ENCODE data around the gene NUMB.

The NUMB gene

GRCh38 chr14:73262427-73263183 lies 195.7 kb downstream of the NUMB start:
- Histone ChIP-seq H3K9me3 (ENCODE audit: control insufficient read depth, insufficient read depth, low read length) (no peaks in the 10 kb centered on the region), H3K9ac (ENCODE audit: low read depth, low read length) (no peak overlapping the region), H3K4me1 (ENCODE audit: control insufficient read depth, insufficient read depth, low read length) (no peaks in the 10 kb centered on the region), H3K27me3 (ENCODE audit: control insufficient read depth, insufficient read depth, low read length) (no peaks in the 10 kb centered on the region), H3K36me3 (ENCODE audit: control insufficient read depth, insufficient read depth, low read length) (peaks cover 28% of the 10 kb centered on the region), H3K4me3 (ENCODE audit: low read depth, low read length) (no peak overlapping the region)

- no peaks in the 10 kb centered on the region for H3K4me1 ChIP-seq (ENCODE audit: control insufficient read depth, insufficient read depth, low read length)
- no peaks in the 10 kb centered on the region for H3K9me3 ChIP-seq (ENCODE audit: control insufficient read depth, insufficient read depth, low read length)
- no peak overlapping the region for H3K4me3 ChIP-seq (ENCODE audit: low read depth, low read length)
- H3K9ac ChIP-seq (ENCODE audit: low read depth, low read length), result no peak overlapping the region
- peaks cover 28% of the 10 kb centered on the region for H3K36me3 ChIP-seq (ENCODE audit: control insufficient read depth, insufficient read depth, low read length)
- H3K27me3 ChIP-seq (ENCODE audit: control insufficient read depth, insufficient read depth, low read length), result no peaks in the 10 kb centered on the region
These were observed 196.6 kb downstream of the NUMB start for GRCh38 chr14:73261520-73262426.

DNA sequence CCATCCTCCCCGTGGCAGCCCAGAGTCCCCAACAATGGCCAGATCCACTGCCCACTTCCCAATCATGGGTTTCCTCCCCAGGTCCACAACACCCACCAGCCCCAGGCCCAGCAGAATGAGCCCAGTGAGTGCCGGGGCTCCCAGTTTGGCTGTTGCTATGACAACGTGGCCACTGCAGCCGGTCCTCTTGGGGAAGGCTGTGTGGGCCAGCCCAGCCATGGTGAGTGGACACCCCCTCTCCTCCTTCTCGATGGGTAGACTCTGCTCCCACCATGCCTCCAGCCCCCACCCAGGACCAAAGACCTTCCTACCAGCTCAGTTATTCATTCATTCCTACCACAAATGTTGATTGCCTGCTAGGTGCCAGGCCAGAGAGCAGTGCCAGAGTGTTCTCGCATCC lies 197.3 kb downstream of the NUMB start:
- H3K36me3 ChIP-seq (ENCODE audit: control insufficient read depth, insufficient read depth, low read length), result peaks cover 23% of the 10 kb centered on the region
- H3K4me1 ChIP-seq (ENCODE audit: control insufficient read depth, insufficient read depth, low read length), result no peaks in the 10 kb centered on the region
- H3K27me3 ChIP-seq (ENCODE audit: control insufficient read depth, insufficient read depth, low read length), result no peaks in the 10 kb centered on the region
- H3K9me3 ChIP-seq (ENCODE audit: control insufficient read depth, insufficient read depth, low read length), result no peaks in the 10 kb centered on the region
- no peak overlapping the region for H3K9ac ChIP-seq (ENCODE audit: low read depth, low read length)
- no peak overlapping the region for H3K4me3 ChIP-seq (ENCODE audit: low read depth, low read length)

- H3K9ac ChIP-seq (ENCODE audit: low read depth, low read length), result no peak overlapping the region
- no peak overlapping the region for H3K4me3 ChIP-seq (ENCODE audit: low read depth, low read length)
- no peaks in the 10 kb centered on the region for H3K9me3 ChIP-seq (ENCODE audit: control insufficient read depth, insufficient read depth, low read length)
- peaks cover 27% of the 10 kb centered on the region for H3K36me3 ChIP-seq (ENCODE audit: control insufficient read depth, insufficient read depth, low read length)
- no peaks in the 10 kb centered on the region for H3K4me1 ChIP-seq (ENCODE audit: control insufficient read depth, insufficient read depth, low read length)
- H3K27me3 ChIP-seq (ENCODE audit: control insufficient read depth, insufficient read depth, low read length), result no peaks in the 10 kb centered on the region
These were observed 197.8 kb downstream of the NUMB start for GRCh38 chr14:73260574-73260973.

DNA sequence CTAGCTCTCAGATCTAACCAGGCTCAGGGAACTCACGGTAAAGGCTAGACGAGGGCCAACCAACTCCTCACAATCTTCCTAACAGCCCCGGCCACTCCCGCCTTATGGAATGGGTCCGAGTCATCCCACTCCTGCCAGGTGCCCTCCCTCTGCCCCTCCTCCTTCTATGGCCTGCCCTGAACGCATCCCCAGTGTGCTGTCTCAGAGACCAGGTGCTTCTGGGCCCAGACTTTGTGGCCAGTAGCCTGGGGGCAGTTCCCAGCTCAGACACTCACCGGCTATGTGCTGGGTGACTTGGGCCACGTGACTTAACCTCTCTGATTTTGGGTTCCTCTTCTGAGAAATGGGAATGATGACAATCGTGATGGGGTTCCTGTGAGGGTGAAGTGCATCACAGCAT lies 198.5 kb downstream of the NUMB start:
- Histone ChIP-seq H3K4me3 (ENCODE audit: low read depth, low read length) (no peak overlapping the region), H3K9me3 (ENCODE audit: control insufficient read depth, insufficient read depth, low read length) (no peaks in the 10 kb centered on the region), H3K4me1 (ENCODE audit: control insufficient read depth, insufficient read depth, low read length) (no peaks in the 10 kb centered on the region), H3K36me3 (ENCODE audit: control insufficient read depth, insufficient read depth, low read length) (peaks cover 29% of the 10 kb centered on the region), H3K9ac (ENCODE audit: low read depth, low read length) (no peak overlapping the region), H3K27me3 (ENCODE audit: control insufficient read depth, insufficient read depth, low read length) (no peaks in the 10 kb centered on the region)

- H3K36me3 ChIP-seq (ENCODE audit: control insufficient read depth, insufficient read depth, low read length), result peaks cover 24% of the 10 kb centered on the region
- H3K4me3 ChIP-seq (ENCODE audit: low read depth, low read length), result no peak overlapping the region
- H3K9ac ChIP-seq (ENCODE audit: low read depth, low read length), result no peak overlapping the region
- H3K9me3 ChIP-seq (ENCODE audit: control insufficient read depth, insufficient read depth, low read length), result no peaks in the 10 kb centered on the region
- H3K4me1 ChIP-seq (ENCODE audit: control insufficient read depth, insufficient read depth, low read length), result no peaks in the 10 kb centered on the region
- no peaks in the 10 kb centered on the region for H3K27me3 ChIP-seq (ENCODE audit: control insufficient read depth, insufficient read depth, low read length)
These were observed 199.3 kb downstream of the NUMB start for GRCh38 chr14:73258845-73259611.

DNA sequence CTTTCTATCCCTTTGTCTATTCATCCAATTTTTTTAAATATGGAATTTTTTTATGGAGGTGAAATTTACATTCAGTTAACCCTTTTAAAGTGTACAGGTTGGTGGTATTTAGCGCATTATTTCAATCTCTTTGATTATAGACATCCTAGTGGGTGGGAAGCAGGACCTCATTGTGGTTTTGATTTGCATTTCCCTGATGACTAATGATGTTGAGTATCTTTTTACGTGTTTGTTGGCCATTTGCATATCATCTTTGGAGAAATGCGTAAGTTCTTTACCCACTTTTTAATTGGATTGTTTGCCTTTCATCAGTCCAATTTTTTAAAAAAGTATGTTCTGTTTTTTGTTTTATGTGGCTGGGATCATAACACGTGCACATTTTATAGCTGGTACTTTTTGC lies 200.3 kb downstream of the NUMB start:
- Histone ChIP-seq H3K4me1 (ENCODE audit: control insufficient read depth, insufficient read depth, low read length) (no peaks in the 10 kb centered on the region), H3K27me3 (ENCODE audit: control insufficient read depth, insufficient read depth, low read length) (no peaks in the 10 kb centered on the region), H3K36me3 (ENCODE audit: control insufficient read depth, insufficient read depth, low read length) (peaks cover 22% of the 10 kb centered on the region), H3K4me3 (ENCODE audit: low read depth, low read length) (no peak overlapping the region), H3K9ac (ENCODE audit: low read depth, low read length) (no peak overlapping the region), H3K9me3 (ENCODE audit: control insufficient read depth, insufficient read depth, low read length) (no peaks in the 10 kb centered on the region)

- Histone ChIP-seq H3K27me3 (ENCODE audit: control insufficient read depth, insufficient read depth, low read length) (no peaks in the 10 kb centered on the region), H3K9ac (ENCODE audit: low read depth, low read length) (no peak overlapping the region), H3K36me3 (ENCODE audit: control insufficient read depth, insufficient read depth, low read length) (peaks cover 15% of the 10 kb centered on the region)
These were observed 202.6 kb downstream of the NUMB start for GRCh38 chr14:73255693-73256225.

GRCh38 chr14:73255005-73255400 lies 203.3 kb downstream of the NUMB start:
- Histone ChIP-seq H3K9ac (ENCODE audit: low read depth, low read length) (no peak overlapping the region), H3K36me3 (ENCODE audit: control insufficient read depth, insufficient read depth, low read length) (peaks cover 15% of the 10 kb centered on the region), H3K9me3 (ENCODE audit: control insufficient read depth, insufficient read depth, low read length) (no peaks in the 10 kb centered on the region), H3K27me3 (ENCODE audit: control insufficient read depth, insufficient read depth, low read length) (no peaks in the 10 kb centered on the region), H3K4me3 (ENCODE audit: low read depth, low read length) (no peak overlapping the region), H3K4me1 (ENCODE audit: control insufficient read depth, insufficient read depth, low read length) (no peaks in the 10 kb centered on the region)

More at GRCh38 chr14:73255693-73256225, 202.6 kb downstream of the NUMB start:
- Histone ChIP-seq H3K9me3 (ENCODE audit: control insufficient read depth, insufficient read depth, low read length) (no peaks in the 10 kb centered on the region), H3K4me3 (ENCODE audit: low read depth, low read length) (no peak overlapping the region), H3K4me1 (ENCODE audit: control insufficient read depth, insufficient read depth, low read length) (no peaks in the 10 kb centered on the region)

- Histone ChIP-seq H3K27me3 (ENCODE audit: control insufficient read depth, insufficient read depth, low read length) (no peaks in the 10 kb centered on the region), H3K36me3 (ENCODE audit: control insufficient read depth, insufficient read depth, low read length) (peaks cover 15% of the 10 kb centered on the region), H3K9me3 (ENCODE audit: control insufficient read depth, insufficient read depth, low read length) (no peaks in the 10 kb centered on the region), H3K4me3 (ENCODE audit: low read depth, low read length) (no peak overlapping the region), H3K9ac (ENCODE audit: low read depth, low read length) (no peak overlapping the region), H3K4me1 (ENCODE audit: control insufficient read depth, insufficient read depth, low read length) (no peaks in the 10 kb centered on the region)
These were observed 203.9 kb downstream of the NUMB start for GRCh38 chr14:73254247-73255004.

DNA sequence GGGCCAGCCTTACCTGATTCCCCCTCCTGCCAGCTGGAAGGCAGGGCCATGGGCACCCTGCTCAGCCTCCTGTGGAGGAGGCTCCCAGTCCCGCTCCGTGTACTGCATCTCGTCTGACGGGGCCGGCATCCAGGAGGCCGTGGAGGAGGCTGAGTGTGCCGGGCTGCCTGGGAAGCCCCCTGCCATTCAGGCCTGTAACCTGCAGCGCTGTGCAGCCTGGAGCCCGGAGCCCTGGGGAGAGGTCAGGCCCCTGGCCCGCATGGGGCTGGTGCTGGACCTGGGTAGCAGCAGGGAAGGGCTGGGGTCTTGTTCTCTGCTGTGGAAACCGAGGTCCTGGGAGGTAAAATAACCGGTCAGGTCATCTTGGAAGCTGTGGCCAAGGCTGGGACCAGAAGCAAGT lies 204.6 kb downstream of the NUMB start:
- Histone ChIP-seq H3K36me3 (ENCODE audit: control insufficient read depth, insufficient read depth, low read length) (peaks cover 10% of the 10 kb centered on the region), H3K4me3 (ENCODE audit: low read depth, low read length) (no peak overlapping the region), H3K27me3 (ENCODE audit: control insufficient read depth, insufficient read depth, low read length) (no peaks in the 10 kb centered on the region), H3K9ac (ENCODE audit: low read depth, low read length) (no peak overlapping the region), H3K4me1 (ENCODE audit: control insufficient read depth, insufficient read depth, low read length) (no peaks in the 10 kb centered on the region), H3K9me3 (ENCODE audit: control insufficient read depth, insufficient read depth, low read length) (no peaks in the 10 kb centered on the region)
